ENCODE results near the gene TAPBP. TPM values are rescaled to one million over a fixed set of nuclear protein-coding genes. Genes with fewer than 3 reads are reported as not detected.
A peak's percentile ranks its signal among the peaks of the same experiment; 100 is the strongest.

The TAPBP gene
- total and polyA plus RNA-seq, 9 of the 15 experiments (the other 6 are each of a cell fraction or from before 2014, with no cell fraction given): 5.6 to 74.0 (median 22.3) TPM

DNA sequence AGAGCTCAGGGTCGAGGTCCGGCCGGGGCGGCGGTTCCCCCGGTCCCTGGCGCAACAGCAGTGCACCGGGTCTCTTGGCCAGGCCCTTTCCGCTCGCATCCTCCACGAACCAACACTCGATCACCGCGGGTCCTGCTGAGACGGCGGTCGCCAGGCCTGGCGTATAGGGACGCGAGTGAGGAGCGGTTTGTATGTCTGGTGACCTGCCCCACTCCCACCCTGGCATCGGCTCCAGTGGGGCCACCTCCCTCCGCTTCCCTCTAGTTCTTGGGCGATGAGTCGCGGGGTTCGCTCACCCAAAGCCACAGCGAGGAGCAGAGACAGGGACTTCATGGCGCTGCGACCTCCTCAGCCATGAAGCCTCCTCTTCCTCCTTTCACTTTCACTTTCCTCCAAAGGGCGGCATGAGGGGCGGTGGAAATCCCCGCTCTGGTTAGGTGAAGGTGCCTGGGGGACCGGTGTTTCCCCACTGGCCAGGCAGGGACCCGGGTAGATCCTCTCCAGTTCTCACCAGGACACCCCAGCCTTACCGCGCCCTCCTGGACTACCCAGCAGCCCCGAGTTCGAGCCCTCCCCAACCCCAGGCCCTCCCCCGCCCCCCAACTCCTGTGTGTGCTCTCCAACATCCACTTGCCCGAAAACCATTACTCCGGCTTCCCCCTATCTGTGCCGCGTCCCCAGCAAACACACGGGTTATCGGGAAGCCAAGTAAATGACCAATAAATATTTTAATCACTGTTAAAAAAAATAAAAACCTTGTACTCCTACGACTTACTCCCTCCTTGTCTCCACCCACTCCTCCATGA lies at the start of gene TAPBP (continued):
- TF ChIP-seq, protein P1, sequence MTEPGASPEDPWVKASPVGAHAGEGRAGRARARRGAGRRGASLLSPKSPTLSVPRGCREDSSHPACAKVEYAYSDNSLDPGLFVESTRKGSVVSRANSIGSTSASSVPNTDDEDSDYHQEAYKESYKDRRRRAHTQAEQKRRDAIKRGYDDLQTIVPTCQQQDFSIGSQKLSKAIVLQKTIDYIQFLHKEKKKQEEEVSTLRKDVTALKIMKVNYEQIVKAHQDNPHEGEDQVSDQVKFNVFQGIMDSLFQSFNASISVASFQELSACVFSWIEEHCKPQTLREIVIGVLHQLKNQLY (CRISPR knock-in tag; conservative IDR thresholded peaks at IDR 0.05): no peak; a peak in 1 of 4 replicates
- peak; percentile 5 for TF ChIP-seq BRD9 (IDR thresholded peaks at IDR 0.05; ENCODE audit: low read depth, partially characterized antibody)
- TF ChIP-seq SMAD2 (IDR thresholded peaks at IDR 0.05; ENCODE audit: low read depth, low read length): no peak
- TF ChIP-seq ZNF584 (CRISPR knock-in tag; IDR thresholded peaks at IDR 0.05; ENCODE audit: low read depth): no peak
- TF ChIP-seq KHSRP (IDR thresholded peaks at IDR 0.05): no peak
- TF ChIP-seq C11orf30 (IDR thresholded peaks at IDR 0.05; ENCODE audit: low read depth): no peak
- no peak for TF ChIP-seq SMARCC2 (IDR thresholded peaks at IDR 0.05; ENCODE audit: low read depth)
- TF ChIP-seq FIP1L1 (IDR thresholded peaks at IDR 0.05; ENCODE audit: low read depth, low read length, poor library complexity, severe bottlenecking): peak; percentile 47
- TF ChIP-seq, protein P2, sequence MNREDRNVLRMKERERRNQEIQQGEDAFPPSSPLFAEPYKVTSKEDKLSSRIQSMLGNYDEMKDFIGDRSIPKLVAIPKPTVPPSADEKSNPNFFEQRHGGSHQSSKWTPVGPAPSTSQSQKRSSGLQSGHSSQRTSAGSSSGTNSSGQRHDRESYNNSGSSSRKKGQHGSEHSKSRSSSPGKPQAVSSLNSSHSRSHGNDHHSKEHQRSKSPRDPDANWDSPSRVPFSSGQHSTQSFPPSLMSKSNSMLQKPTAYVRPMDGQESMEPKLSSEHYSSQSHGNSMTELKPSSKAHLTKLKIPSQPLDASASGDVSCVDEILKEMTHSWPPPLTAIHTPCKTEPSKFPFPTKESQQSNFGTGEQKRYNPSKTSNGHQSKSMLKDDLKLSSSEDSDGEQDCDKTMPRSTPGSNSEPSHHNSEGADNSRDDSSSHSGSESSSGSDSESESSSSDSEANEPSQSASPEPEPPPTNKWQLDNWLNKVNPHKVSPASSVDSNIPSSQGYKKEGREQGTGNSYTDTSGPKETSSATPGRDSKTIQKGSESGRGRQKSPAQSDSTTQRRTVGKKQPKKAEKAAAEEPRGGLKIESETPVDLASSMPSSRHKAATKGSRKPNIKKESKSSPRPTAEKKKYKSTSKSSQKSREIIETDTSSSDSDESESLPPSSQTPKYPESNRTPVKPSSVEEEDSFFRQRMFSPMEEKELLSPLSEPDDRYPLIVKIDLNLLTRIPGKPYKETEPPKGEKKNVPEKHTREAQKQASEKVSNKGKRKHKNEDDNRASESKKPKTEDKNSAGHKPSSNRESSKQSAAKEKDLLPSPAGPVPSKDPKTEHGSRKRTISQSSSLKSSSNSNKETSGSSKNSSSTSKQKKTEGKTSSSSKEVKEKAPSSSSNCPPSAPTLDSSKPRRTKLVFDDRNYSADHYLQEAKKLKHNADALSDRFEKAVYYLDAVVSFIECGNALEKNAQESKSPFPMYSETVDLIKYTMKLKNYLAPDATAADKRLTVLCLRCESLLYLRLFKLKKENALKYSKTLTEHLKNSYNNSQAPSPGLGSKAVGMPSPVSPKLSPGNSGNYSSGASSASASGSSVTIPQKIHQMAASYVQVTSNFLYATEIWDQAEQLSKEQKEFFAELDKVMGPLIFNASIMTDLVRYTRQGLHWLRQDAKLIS (CRISPR knock-in tag; IDR thresholded peaks at IDR 0.05): no peak; the same call in 1 of the 2 replicates
- TF ChIP-seq ZKSCAN8 (CRISPR knock-in tag; IDR thresholded peaks at IDR 0.05): no peak
- TF ChIP-seq, protein P3, sequence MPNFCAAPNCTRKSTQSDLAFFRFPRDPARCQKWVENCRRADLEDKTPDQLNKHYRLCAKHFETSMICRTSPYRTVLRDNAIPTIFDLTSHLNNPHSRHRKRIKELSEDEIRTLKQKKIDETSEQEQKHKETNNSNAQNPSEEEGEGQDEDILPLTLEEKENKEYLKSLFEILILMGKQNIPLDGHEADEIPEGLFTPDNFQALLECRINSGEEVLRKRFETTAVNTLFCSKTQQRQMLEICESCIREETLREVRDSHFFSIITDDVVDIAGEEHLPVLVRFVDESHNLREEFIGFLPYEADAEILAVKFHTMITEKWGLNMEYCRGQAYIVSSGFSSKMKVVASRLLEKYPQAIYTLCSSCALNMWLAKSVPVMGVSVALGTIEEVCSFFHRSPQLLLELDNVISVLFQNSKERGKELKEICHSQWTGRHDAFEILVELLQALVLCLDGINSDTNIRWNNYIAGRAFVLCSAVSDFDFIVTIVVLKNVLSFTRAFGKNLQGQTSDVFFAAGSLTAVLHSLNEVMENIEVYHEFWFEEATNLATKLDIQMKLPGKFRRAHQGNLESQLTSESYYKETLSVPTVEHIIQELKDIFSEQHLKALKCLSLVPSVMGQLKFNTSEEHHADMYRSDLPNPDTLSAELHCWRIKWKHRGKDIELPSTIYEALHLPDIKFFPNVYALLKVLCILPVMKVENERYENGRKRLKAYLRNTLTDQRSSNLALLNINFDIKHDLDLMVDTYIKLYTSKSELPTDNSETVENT (CRISPR knock-in tag; IDR thresholded peaks at IDR 0.05): no peak
- no peak for TF ChIP-seq POLR2AphosphoS5 (IDR thresholded peaks at IDR 0.05; ENCODE audit: control insufficient read depth, insufficient read depth, low read depth, low read length)
- TF ChIP-seq TCF7 (IDR thresholded peaks at IDR 0.05; ENCODE audit: borderline replicate concordance): no peak
- no peak for TF ChIP-seq DPF2 (IDR thresholded peaks at IDR 0.05)
- TF ChIP-seq ZNF232 (CRISPR knock-in tag; IDR thresholded peaks at IDR 0.05): no peak
- TF ChIP-seq, protein P4, sequence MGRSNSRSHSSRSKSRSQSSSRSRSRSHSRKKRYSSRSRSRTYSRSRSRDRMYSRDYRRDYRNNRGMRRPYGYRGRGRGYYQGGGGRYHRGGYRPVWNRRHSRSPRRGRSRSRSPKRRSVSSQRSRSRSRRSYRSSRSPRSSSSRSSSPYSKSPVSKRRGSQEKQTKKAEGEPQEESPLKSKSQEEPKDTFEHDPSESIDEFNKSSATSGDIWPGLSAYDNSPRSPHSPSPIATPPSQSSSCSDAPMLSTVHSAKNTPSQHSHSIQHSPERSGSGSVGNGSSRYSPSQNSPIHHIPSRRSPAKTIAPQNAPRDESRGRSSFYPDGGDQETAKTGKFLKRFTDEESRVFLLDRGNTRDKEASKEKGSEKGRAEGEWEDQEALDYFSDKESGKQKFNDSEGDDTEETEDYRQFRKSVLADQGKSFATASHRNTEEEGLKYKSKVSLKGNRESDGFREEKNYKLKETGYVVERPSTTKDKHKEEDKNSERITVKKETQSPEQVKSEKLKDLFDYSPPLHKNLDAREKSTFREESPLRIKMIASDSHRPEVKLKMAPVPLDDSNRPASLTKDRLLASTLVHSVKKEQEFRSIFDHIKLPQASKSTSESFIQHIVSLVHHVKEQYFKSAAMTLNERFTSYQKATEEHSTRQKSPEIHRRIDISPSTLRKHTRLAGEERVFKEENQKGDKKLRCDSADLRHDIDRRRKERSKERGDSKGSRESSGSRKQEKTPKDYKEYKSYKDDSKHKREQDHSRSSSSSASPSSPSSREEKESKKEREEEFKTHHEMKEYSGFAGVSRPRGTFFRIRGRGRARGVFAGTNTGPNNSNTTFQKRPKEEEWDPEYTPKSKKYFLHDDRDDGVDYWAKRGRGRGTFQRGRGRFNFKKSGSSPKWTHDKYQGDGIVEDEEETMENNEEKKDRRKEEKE (IDR thresholded peaks at IDR 0.05; ENCODE audit: borderline replicate concordance in 1 of 2, control insufficient read depth in 1 of 2, low read depth in 2 of 2, low read length in 1 of 2): no peak
- no peak for TF ChIP-seq TSC22D4 (tag; IDR thresholded peaks at IDR 0.05)

Data from K562 (cell line).